Skeletal muscle tissue (tissue), 4 donors: Measurements from ENCODE around the gene DNTT. TPM values are rescaled to one million over a fixed set of nuclear protein-coding genes. Genes with fewer than 3 reads are reported as not detected.
A peak's percentile ranks its signal among the peaks of the same experiment; 100 is the strongest.

Source experiments
- H3K27ac ChIP-seq: one replicate; pipeline ENCODE4 v1.7.0; 2013; ENCODE audit warnings: mild to moderate bottlenecking, low read depth, low read length, inconsistent platforms
- H3K27me3 ChIP-seq, 3 donors: one replicate each; pipeline ENCODE4 v1.7.0; 2013; ENCODE audit warnings: low read length in 3 of 3; ENCODE audit not compliant: control insufficient read depth in 3 of 3, insufficient read depth in 3 of 3
- H3K36me3 ChIP-seq, 3 donors: one replicate each; pipeline ENCODE4 v1.7.0; 2013; ENCODE audit warnings: low read length in 3 of 3; ENCODE audit not compliant: control insufficient read depth in 3 of 3, insufficient read depth in 3 of 3
- H3K4me1 ChIP-seq, 3 donors: one replicate each; pipeline ENCODE4 v1.7.0; 2013; ENCODE audit warnings: low read length in 3 of 3, mild to moderate bottlenecking in 3 of 3; ENCODE audit not compliant: control insufficient read depth in 3 of 3, insufficient read depth in 3 of 3
- H3K4me3 ChIP-seq, 3 donors: one replicate each; pipeline ENCODE4 v1.7.0; 2013; ENCODE audit warnings: low read length in 3 of 3
- H3K9ac ChIP-seq, 3 donors: one replicate each; pipeline ENCODE4 v1.7.0; 2013; ENCODE audit warnings: low read length in 3 of 3, mild to moderate bottlenecking in 3 of 3, moderate library complexity in 2 of 3, low read depth in 1 of 3
- H3K9me3 ChIP-seq, 3 donors: one replicate each; pipeline ENCODE4 v1.7.0; 2013; ENCODE audit warnings: low read length in 3 of 3; ENCODE audit not compliant: control insufficient read depth in 3 of 3
- total RNA-seq: library from RNA; depleted of rRNA; stranded (reverse); fragments of >200 nt; gene quantifications from one replicate; pipeline ENCODE4 v1.2.3, GENCODE V29; 2014
- donor health status: Osteomylitis.

DNTT gene
- total RNA-seq, 1 donor from 2014 or later = not detected

DNA sequence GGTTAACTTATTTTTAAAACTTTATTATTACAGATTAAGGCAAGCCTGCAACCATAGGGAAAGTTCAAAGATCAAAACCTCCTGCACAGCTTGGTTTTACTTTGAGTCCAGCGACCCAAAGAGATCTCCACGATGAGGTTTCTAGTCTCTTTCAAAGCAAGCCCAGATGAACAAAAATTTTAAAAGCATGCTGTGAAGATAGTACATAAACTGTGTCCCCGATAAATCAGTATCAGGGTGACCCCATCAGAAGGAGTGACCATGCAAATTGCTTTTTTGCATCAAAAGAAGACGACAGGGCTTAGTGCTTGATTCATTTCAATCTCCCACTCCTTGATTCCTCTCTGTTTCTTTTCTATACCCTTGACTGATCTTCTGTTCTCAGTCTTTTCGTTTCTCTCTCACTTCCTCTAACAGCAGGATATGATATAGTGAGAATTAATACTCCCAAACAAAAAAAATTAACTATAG, 16.0 kb upstream of the DNTT start:
- Histone ChIP-seq H3K9ac (no peak overlapping the region), H3K9me3 (no peaks in the 10 kb centered on the region), H3K36me3 (no peaks in the 10 kb centered on the region), H3K27me3 (no peaks in the 10 kb centered on the region), H3K27ac (peak overlapping the region; percentile 55), H3K4me3 (no peak overlapping the region), H3K4me1 (peaks cover 0 to 13% (median 8%) of the 10 kb centered on the region in 3 donors)

DNA sequence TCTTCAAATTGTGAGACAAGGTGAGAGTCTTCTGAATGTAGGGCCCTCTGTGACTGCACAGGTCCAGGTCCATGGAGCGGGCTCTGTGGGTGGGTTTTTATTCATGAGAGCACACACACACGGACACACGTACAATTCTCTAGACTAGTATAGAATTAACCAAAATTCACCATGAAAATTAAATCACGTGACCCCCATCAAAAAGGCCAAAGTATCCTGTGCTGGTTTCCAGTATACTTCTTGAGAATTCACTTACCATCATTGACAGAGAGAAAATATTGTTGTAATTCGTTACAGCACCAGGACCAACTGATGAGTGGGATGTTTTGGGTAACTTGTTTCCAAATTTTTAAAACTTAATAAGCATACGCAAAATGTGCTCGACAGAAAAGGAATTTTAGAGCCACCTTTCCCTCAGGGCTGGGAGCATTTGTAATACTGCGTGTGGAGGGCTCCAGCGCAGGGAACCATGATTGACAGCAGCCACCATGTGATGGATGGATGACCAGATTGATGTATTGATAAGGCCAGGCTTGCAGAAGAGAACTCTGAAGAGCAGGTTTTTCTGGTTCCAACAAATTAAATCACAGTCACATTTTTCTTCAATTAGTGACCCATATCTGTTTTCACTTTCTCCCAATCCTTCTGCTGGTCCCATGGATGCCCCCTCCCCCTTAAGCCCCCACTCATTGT, 14.9 kb upstream of the DNTT start:
- Histone ChIP-seq H3K9ac (no peak overlapping the region), H3K27ac (no peak overlapping the region), H3K4me3 (no peak overlapping the region), H3K9me3 (no peaks in the 10 kb centered on the region), H3K4me1 (peaks cover 0 to 13% (median 8%) of the 10 kb centered on the region in 3 donors), H3K27me3 (no peaks in the 10 kb centered on the region), H3K36me3 (no peaks in the 10 kb centered on the region)

DNA sequence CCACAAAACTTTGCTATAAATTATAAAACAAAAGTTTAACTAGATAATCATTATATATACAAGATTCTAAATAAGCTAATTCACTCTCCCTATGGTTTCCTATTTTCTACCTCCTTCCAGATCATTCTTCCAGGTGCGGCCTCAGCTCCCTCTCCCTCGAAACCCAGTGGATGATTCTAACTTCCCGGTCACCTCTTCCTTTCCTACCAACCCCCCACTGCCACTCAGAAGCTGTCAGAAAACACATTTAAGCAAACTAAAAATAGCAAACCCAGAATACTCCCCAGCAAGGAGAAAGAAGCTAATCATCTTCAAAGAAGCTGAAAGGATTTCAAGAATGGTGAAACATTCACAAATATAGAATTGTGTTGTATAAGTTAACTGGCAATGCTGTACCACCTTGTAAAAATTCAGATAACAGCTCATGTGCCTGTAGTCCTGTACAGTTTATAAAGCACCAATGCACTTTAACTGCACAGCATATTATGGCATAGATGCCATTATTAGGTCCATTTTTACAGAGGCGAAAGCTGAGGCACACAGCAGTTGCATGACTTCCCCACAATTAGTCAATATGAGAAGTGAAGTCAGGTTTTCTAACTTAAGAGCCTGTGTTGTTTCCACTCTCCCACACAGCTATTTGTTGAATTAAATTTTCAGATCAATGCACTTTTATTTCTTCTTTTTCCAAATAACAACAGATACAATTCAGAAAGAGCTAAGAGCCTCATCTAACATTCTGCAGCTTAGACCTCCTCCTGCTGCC, 13.7 kb upstream of the DNTT start:
- H3K27ac ChIP-seq = no peak overlapping the region

DNA sequence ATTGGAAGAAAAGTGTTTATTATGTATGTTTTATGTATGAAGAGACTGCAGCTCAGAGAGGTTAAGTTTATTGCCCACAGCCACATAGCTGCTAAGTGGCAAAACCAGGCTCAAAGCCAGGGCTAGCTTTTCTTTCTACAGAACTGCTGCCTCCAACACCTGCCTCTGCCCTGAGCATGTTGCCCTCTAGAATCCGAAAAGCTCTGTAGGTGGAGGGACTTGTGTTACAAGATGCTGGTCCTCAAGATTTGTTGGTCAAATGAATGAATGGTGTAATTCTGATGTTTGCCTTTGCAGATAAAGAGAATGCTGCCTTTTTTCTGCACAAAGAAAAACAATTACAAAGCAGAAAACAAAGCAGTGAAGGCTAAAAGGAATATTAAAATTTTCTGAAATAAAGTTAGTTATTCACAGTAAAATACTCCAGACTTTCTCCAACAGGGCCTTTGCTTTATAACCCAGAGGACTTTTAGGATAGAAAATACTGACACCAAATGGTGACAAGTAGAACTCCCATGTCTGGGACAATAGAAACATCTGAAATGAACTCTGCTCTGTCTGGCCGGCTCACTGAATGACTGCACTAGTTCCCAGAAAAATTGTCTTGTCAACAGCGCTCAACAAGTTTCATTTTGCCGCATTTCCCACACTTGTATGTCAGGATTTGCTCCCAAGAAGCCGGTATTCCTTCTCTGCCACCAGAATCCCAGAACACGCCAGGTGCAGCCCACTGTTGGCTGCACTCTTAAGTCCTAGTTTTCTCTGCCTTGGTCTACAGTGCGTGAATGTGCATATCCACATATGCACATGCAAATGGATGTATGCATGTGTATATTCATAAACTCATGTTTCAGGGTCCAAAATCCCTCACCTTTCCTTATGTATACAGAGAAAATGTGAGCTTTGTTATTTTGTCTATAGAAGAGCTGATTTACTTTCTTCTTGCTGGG, 11.0 kb upstream of the DNTT start:
- H3K9me3 ChIP-seq = no peaks in the 10 kb centered on the region
- no peaks in the 10 kb centered on the region for H3K36me3 ChIP-seq
- H3K27ac ChIP-seq = no peak overlapping the region
- H3K9ac ChIP-seq = no peak overlapping the region
- H3K4me1 ChIP-seq = peaks cover 0 to 2% (median 1%) of the 10 kb centered on the region in 3 donors
- no peak overlapping the region for H3K4me3 ChIP-seq
- peaks cover 3 to 12% (median 5%) of the 10 kb centered on the region in 3 donors for H3K27me3 ChIP-seq

More for the DNA sequence above, 13.7 kb upstream of the DNTT start:
- Histone ChIP-seq H3K9ac (no peak overlapping the region), H3K4me3 (no peak overlapping the region), H3K4me1 (peaks cover 0 to 13% (median 8%) of the 10 kb centered on the region in 3 donors), H3K36me3 (no peaks in the 10 kb centered on the region), H3K27me3 (peaks cover 0 to 3% (median 0%) of the 10 kb centered on the region in 3 donors), H3K9me3 (no peaks in the 10 kb centered on the region)

DNA sequence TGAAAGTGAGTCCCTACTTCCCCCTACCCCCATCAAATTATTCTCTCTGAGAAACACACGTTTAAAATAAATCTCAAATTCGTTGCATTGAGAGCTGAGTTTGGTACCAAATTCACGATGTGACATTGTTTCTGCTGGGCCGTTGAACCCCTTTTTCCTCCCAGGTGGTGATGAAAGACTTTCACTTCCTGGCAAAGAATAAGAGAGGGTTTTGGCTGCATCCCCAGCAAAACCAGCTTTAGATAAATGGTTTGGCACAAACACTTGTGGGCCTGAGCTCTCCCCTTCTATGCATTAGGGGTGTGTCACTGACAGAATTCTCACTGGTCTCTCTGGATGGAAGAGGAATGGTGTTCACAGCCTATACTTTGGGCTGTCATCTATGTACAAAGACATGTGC, 8.8 kb upstream of the DNTT start:
- Histone ChIP-seq H3K4me3 (no peak overlapping the region), H3K27me3 (peaks cover 3 to 22% (median 12%) of the 10 kb centered on the region in 3 donors), H3K4me1 (peaks cover 0 to 2% (median 0%) of the 10 kb centered on the region in 3 donors), H3K9me3 (no peaks in the 10 kb centered on the region), H3K36me3 (no peaks in the 10 kb centered on the region), H3K27ac (no peak overlapping the region), H3K9ac (no peak overlapping the region)

DNA sequence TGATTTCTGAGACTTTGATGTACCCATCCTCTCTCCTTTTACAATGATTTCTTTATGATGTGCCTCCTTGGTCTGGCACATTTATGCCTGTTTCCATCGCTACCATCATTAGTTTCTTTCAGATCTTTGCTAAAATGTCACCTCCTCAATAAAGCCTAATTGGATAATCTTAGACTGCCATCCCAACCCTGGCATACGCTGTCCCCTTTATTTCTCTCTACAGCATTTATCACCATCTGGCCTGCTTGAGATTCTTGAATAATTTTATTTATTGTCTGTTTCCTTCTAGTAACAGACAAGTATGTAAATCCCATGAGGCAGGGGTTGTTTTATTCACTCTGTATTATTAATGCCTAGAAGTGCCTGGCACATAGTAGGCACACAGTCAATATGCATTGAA, 6.7 kb upstream of the DNTT start:
- Histone ChIP-seq H3K4me3 (no peak overlapping the region), H3K27ac (no peak overlapping the region), H3K36me3 (no peaks in the 10 kb centered on the region), H3K9me3 (no peaks in the 10 kb centered on the region), H3K9ac (no peak overlapping the region), H3K27me3 (peaks cover 6 to 32% (median 17%) of the 10 kb centered on the region in 3 donors), H3K4me1 (peaks cover 0 to 2% (median 0%) of the 10 kb centered on the region in 3 donors)

DNA sequence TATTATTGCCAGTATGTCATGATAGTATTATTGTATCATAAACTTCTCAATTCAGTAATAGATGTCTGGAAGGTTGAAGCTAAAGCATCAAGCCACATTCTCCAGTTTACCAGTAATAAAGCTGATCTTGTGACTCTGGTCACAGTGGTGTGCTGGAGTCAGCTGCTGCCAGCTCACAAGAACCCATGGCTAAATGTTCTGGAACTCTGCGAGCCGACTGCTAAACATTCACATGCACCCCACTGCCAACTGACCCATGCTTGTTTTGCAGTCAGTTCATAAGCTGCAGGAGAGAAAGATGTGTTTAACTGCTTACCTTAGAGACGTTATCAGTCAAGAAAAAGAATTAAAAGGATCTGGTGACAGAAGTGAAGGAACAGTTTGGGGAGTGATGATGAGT, 5.9 kb upstream of the DNTT start:
- Histone ChIP-seq H3K9ac (no peak overlapping the region), H3K4me1 (peaks cover 0 to 2% (median 0%) of the 10 kb centered on the region in 3 donors), H3K27ac (no peak overlapping the region), H3K4me3 (no peak overlapping the region), H3K9me3 (no peaks in the 10 kb centered on the region), H3K36me3 (no peaks in the 10 kb centered on the region), H3K27me3 (peaks cover 7 to 34% (median 17%) of the 10 kb centered on the region in 3 donors)

DNA sequence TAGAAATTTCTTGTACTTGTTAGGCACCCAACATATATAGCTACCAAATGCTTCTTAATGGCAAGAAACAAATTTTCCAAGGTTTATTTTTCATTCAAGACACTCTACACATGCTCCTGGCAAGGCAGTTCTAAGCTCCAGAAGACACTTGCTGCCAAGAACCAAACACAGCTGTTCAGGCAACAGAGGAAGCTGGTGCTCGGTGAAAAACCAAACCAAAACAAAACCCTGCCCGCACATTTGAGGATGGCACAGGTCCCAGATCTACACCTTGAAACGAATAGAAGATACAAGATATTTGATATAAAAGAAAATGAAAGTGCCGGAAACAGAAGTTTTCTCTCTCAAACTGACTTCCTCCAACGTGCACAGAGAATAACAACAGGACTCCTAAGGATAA, 4.9 kb upstream of the DNTT start:
- H3K27me3 ChIP-seq = peaks cover 10 to 34% (median 19%) of the 10 kb centered on the region in 3 donors
- peaks cover 0 to 2% (median 0%) of the 10 kb centered on the region in 3 donors for H3K4me1 ChIP-seq
- H3K27ac ChIP-seq = no peak overlapping the region
- H3K36me3 ChIP-seq = no peaks in the 10 kb centered on the region
- no peaks in the 10 kb centered on the region for H3K9me3 ChIP-seq
- no peak overlapping the region for H3K4me3 ChIP-seq
- H3K9ac ChIP-seq = no peak overlapping the region

DNA sequence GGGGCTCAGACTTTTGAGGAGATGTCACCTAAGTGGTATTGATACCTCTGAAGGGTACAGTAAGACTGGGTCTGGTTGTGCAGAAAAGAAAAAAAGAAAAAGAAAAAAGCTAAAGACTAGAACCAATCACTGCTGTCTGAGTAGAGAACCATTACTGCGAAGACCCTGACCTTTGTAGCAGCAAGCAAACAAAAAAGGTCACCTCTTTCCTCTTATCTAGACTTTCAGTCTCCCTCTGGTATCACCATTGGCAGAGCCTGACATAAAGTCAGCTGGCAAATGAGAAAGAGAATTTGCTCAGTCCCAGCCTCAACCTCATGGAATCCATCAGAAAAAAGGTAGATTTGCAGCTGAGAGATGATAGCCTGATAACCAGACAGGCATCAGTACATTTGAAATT, 2.6 kb upstream of the DNTT start:
- Histone ChIP-seq H3K9ac (no peak overlapping the region), H3K27ac (no peak overlapping the region), H3K4me1 (peaks cover 0 to 3% (median 2%) of the 10 kb centered on the region in 3 donors), H3K4me3 (no peak overlapping the region), H3K36me3 (no peaks in the 10 kb centered on the region), H3K9me3 (no peaks in the 10 kb centered on the region), H3K27me3 (peaks cover 7 to 30% (median 22%) of the 10 kb centered on the region in 3 donors)
